H9 (cell line): Measurements from ENCODE around the gene ZNF746. TPM values are rescaled to one million over a fixed set of nuclear protein-coding genes. Genes with fewer than 3 reads are reported as not detected.

ENCODE experiments used
- DNase-seq: peaks from one replicate; pipeline ENCODE4 v3.0.0-alpha.2; 2017
- H2AFZ ChIP-seq: one replicate; pipeline ENCODE4 v1.6.1; 2013; ENCODE audit warnings: mild to moderate bottlenecking, low read length, control low read depth, moderate library complexity
- H2AK5ac ChIP-seq: 2 replicates; pipeline ENCODE4 v1.6.1; 2013; ENCODE audit warnings: low read length, control low read depth, mixed read lengths; ENCODE audit not compliant: insufficient read length
- H2BK120ac ChIP-seq: one replicate; pipeline ENCODE4 v1.6.1; 2013; ENCODE audit warnings: low read depth, mild to moderate bottlenecking, low read length, control low read depth, inconsistent platforms; ENCODE audit not compliant: poor library complexity, severe bottlenecking
- H2BK12ac ChIP-seq: 2 replicates; pipeline ENCODE4 v1.6.1; 2013; ENCODE audit warnings: low read length, control low read depth, mixed read lengths, low read depth; ENCODE audit not compliant: insufficient read length
- H2BK15ac ChIP-seq: 2 replicates; pipeline ENCODE4 v1.6.1; 2013; ENCODE audit warnings: low read depth, low read length, control low read depth
- H2BK20ac ChIP-seq: one replicate; pipeline ENCODE4 v1.6.1; 2013; ENCODE audit warnings: low read depth, mild to moderate bottlenecking, low read length, control low read depth, inconsistent platforms; ENCODE audit not compliant: poor library complexity, severe bottlenecking
- H2BK5ac ChIP-seq: 2 replicates; pipeline ENCODE4 v1.6.1; 2013; ENCODE audit warnings: low read length, control low read depth, mixed read lengths; ENCODE audit not compliant: insufficient read length
- H3K14ac ChIP-seq: 2 replicates; pipeline ENCODE4 v1.6.1; 2013; ENCODE audit warnings: low read length, control low read depth; ENCODE audit not compliant: insufficient read depth
- H3K18ac ChIP-seq: 2 replicates; pipeline ENCODE4 v1.6.1; 2013; ENCODE audit warnings: low read depth, mild to moderate bottlenecking, mixed read lengths, low read length, control low read depth; ENCODE audit not compliant: insufficient read length
- H3K23ac ChIP-seq: 2 replicates; pipeline ENCODE4 v1.6.1; 2013; ENCODE audit warnings: low read length, control low read depth, mixed read lengths, low read depth; ENCODE audit not compliant: insufficient read length
- H3K23me2 ChIP-seq: 2 replicates; pipeline ENCODE4 v1.6.1; 2013; ENCODE audit warnings: low read depth, mild to moderate bottlenecking, mixed read lengths, low read length, control low read depth; ENCODE audit not compliant: insufficient read length, poor library complexity, severe bottlenecking
- H3K27ac ChIP-seq: 2 replicates; pipeline ENCODE4 v1.5.1; 2013; ENCODE audit warnings: low read length, control low read depth, mixed read lengths, low read depth; ENCODE audit not compliant: insufficient read length
- H3K27me3 ChIP-seq: 2 replicates; pipeline ENCODE4 v1.6.1; 2013; ENCODE audit warnings: low read length, control low read depth, inconsistent platforms; ENCODE audit not compliant: insufficient read depth
- H3K4ac ChIP-seq: 2 replicates; pipeline ENCODE4 v1.6.1; 2013; ENCODE audit warnings: low read depth, mild to moderate bottlenecking, control low read depth, inconsistent platforms, low read length, moderate library complexity
- H3K4me1 ChIP-seq: 2 replicates; pipeline ENCODE4 v1.6.1; 2013; ENCODE audit warnings: low read length, control low read depth, inconsistent platforms; ENCODE audit not compliant: insufficient read depth
- H3K4me2 ChIP-seq: 2 replicates; pipeline ENCODE4 v1.6.1; 2013; ENCODE audit warnings: low read length, control low read depth, mixed read lengths; ENCODE audit not compliant: insufficient read length, insufficient read depth
- H3K56ac ChIP-seq: 2 replicates; pipeline ENCODE4 v1.6.1; 2013; ENCODE audit warnings: low read depth, mild to moderate bottlenecking, mixed read lengths, low read length, control low read depth; ENCODE audit not compliant: insufficient read length
- H3K79me1 ChIP-seq: 2 replicates; pipeline ENCODE4 v1.6.1; 2013; ENCODE audit warnings: low read depth, mild to moderate bottlenecking, moderate library complexity, low read length, control low read depth, inconsistent platforms; ENCODE audit not compliant: insufficient read depth, poor library complexity, severe bottlenecking
- H3K79me2 ChIP-seq: 2 replicates; pipeline ENCODE4 v1.6.1; 2013; ENCODE audit warnings: low read length, control low read depth, inconsistent platforms; ENCODE audit not compliant: insufficient read depth
- H3K9ac ChIP-seq: 2 replicates; pipeline ENCODE4 v1.6.1; 2013; ENCODE audit warnings: low read length, control low read depth, mixed read lengths; ENCODE audit not compliant: insufficient read length; ENCODE audit errors: extremely low read depth
- H3K9me3 ChIP-seq: one replicate; pipeline ENCODE4 v1.6.1; 2013; ENCODE audit warnings: low read depth, low read length, inconsistent platforms; ENCODE audit not compliant: control insufficient read depth
- H3T11ph ChIP-seq: one replicate; pipeline ENCODE4 v1.6.1; 2013; ENCODE audit warnings: mild to moderate bottlenecking, low read length, control low read depth, inconsistent platforms
- H4K20me1 ChIP-seq: one replicate; pipeline ENCODE4 v1.6.1; 2013; ENCODE audit not compliant: control insufficient read depth, insufficient read length, insufficient read depth
- H4K5ac ChIP-seq: 2 replicates; pipeline ENCODE4 v1.6.1; 2013; ENCODE audit warnings: low read depth, mild to moderate bottlenecking, mixed read lengths, low read length, control low read depth; ENCODE audit not compliant: insufficient read length
- H4K8ac ChIP-seq: replicated peaks from 2 replicates; pipeline ENCODE4 v1.6.1; 2013; ENCODE audit warnings: low read length, control low read depth, mixed read lengths, low read depth; ENCODE audit not compliant: insufficient read length
- H4K91ac ChIP-seq: 2 replicates; pipeline ENCODE4 v1.6.1; 2013; ENCODE audit warnings: low read depth, mild to moderate bottlenecking, moderate library complexity, mixed read lengths, low read length, control low read depth; ENCODE audit not compliant: insufficient read length
- H3K27ac Mint-ChIP-seq, 3 experiments: 2 replicates in 2 of 3; 3 replicates in 1 of 3; pipeline ENCODE4 v1.8.0; 2020 to 2021; ENCODE audit warnings: mixed read lengths in 3 of 3, mild to moderate bottlenecking in 1 of 3, moderate library complexity in 1 of 3
- H3K27me3 Mint-ChIP-seq: 2 replicates; pipeline ENCODE4 v1.8.0; 2021; ENCODE audit warnings: low read depth, mild to moderate bottlenecking, moderate library complexity, mixed read lengths
- H3K36me3 Mint-ChIP-seq, 3 experiments: 2 replicates in 2 of 3; 3 replicates in 1 of 3; pipeline ENCODE4 v1.8.0; 2020 to 2021; ENCODE audit warnings: low read depth in 3 of 3, mixed read lengths in 3 of 3; ENCODE audit not compliant: insufficient read depth in 1 of 3
- H3K4me1 Mint-ChIP-seq, 2 experiments: 2 replicates each; pipeline ENCODE4 v1.8.0; 2020; ENCODE audit warnings: mixed read lengths in 2 of 2
- H3K4me3 Mint-ChIP-seq, 2 experiments: 2 replicates in 1 of 2; 3 replicates in 1 of 2; pipeline ENCODE4 v1.8.0; 2020 to 2021; ENCODE audit warnings: mild to moderate bottlenecking in 2 of 2, mixed read lengths in 2 of 2, moderate library complexity in 1 of 2
- H3K9me3 Mint-ChIP-seq, 2 experiments: 2 replicates in 1 of 2; 3 replicates in 1 of 2; pipeline ENCODE4 v1.8.0; 2020; ENCODE audit warnings: mild to moderate bottlenecking in 2 of 2, mixed read lengths in 2 of 2, moderate library complexity in 1 of 2
- WGBS: extraction: QIAGEN DNeasy Blood & Tissue Kit; methylation state at CpG from one replicate; pipeline ENCODE4 v1.1.7; 2013; ENCODE audit warnings: missing lambda C conversion rate, low lambda C conversion rate, mixed read lengths; ENCODE audit not compliant: insufficient read length; ENCODE audit errors: extremely low coverage; 5-methylcytosine and 5-hydroxymethylcytosine counted together
- total RNA-seq: library from RNA; stranded (reverse); gene quantifications from 2 replicates; pipeline ENCODE4 v1.2.1, GENCODE V29; 2021
- TF ChIP-seq, protein P1 (sequence below): fragments of 200-600 bp; sonication (generic); conservative IDR thresholded peaks from 3 replicates; pipeline ENCODE4 v1.8.0; 2021; ENCODE audit warnings: antibody characterized with exemption, mild to moderate bottlenecking

ZNF746 gene
- total RNA-seq, 1 experiment from 2014 or later, result 26.7 TPM

DNA sequence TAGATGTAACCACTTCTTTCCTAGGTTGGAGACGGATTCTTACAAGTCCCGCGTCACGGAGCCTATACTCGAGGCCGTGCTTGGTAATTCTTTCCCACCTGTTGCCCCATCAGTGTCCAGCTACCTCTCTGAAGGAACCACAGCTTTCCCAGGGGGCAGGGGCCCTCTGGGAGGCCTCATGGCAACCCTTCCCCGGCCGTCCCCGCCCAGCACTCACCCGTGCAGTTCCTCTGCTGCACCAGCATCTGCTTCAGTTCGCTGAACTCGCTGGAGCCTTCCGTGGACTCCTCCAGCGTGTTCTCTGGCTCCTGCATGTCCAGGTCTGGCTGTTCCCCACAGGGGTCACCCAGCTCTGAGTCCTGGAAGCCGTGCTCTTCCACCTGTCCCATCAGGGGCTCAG lies 61.3 kb downstream of the ZNF746 start:
- WGBS, result no CpG with 5 or more reads among the region's 15 CpGs
- Histone ChIP-seq H3K18ac (no peak overlapping the region), H3T11ph (no peak overlapping the region), H2BK12ac (no peak overlapping the region), H3K27me3 (no peaks in the 10 kb centered on the region), H2AFZ (no peak overlapping the region), H3K56ac (no peak overlapping the region), H3K4me2 (no peak overlapping the region), H2BK20ac (no peak overlapping the region), H4K5ac (no peak overlapping the region), H4K20me1 (no peaks in the 10 kb centered on the region), H2BK120ac (no peak overlapping the region), H3K9me3 (no peaks in the 10 kb centered on the region), H2BK5ac (no peak overlapping the region), H3K4me1 (no peaks in the 10 kb centered on the region; the same call in 1 of the 2 replicates), H4K8ac (no peak overlapping the region), H3K4ac (no peak overlapping the region), H3K79me1 (no peaks in the 10 kb centered on the region), H3K14ac (no peak overlapping the region), H3K23ac (no peak overlapping the region), H3K9ac (no peak overlapping the region), H3K79me2 (no peaks in the 10 kb centered on the region), H4K91ac (no peak overlapping the region), H2AK5ac (no peak overlapping the region), H3K23me2 (no peaks in the 10 kb centered on the region), H3K27ac (no peak overlapping the region), H2BK15ac (no peak overlapping the region)
- TF ChIP-seq, protein P1, sequence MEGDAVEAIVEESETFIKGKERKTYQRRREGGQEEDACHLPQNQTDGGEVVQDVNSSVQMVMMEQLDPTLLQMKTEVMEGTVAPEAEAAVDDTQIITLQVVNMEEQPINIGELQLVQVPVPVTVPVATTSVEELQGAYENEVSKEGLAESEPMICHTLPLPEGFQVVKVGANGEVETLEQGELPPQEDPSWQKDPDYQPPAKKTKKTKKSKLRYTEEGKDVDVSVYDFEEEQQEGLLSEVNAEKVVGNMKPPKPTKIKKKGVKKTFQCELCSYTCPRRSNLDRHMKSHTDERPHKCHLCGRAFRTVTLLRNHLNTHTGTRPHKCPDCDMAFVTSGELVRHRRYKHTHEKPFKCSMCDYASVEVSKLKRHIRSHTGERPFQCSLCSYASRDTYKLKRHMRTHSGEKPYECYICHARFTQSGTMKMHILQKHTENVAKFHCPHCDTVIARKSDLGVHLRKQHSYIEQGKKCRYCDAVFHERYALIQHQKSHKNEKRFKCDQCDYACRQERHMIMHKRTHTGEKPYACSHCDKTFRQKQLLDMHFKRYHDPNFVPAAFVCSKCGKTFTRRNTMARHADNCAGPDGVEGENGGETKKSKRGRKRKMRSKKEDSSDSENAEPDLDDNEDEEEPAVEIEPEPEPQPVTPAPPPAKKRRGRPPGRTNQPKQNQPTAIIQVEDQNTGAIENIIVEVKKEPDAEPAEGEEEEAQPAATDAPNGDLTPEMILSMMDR, result no peak
- no peak overlapping the region for H3K27ac Mint-ChIP-seq
- H3K27me3 Mint-ChIP-seq, result no peaks in the 10 kb centered on the region
- H3K36me3 Mint-ChIP-seq, result peaks cover 15 to 42% (median 17%) of the 10 kb centered on the region in 3 experiments; a peak in 6 of 7 replicates
- no peak for DNase-seq
- H3K9me3 Mint-ChIP-seq, result no peaks in the 10 kb centered on the region
- H3K4me3 Mint-ChIP-seq, result no peak overlapping the region
- no peaks in the 10 kb centered on the region for H3K4me1 Mint-ChIP-seq
